Measurements from ENCODE around the gene FARP2.
A peak's percentile ranks its signal among the peaks of the same experiment; 100 is the strongest.

FARP2 gene

GRCh38 chr2:241535871-241536655 is 180.0 kb downstream of the FARP2 start:
- DNase-seq = no peak

GRCh38 chr2:241538838-241539615 is 182.9 kb downstream of the FARP2 start:
- DNase-seq = no peak

- no peak for DNase-seq
These were observed 183.7 kb downstream of the FARP2 start for GRCh38 chr2:241539616-241540374.

- no peak for DNase-seq
These were observed 184.3 kb downstream of the FARP2 start for GRCh38 chr2:241540401-241540770.

- peak; percentile 85 for DNase-seq
These were observed 184.9 kb downstream of the FARP2 start for GRCh38 chr2:241540771-241541561.

GRCh38 chr2:241541564-241542277 is 185.6 kb downstream of the FARP2 start:
- no peak for DNase-seq

GRCh38 chr2:241542278-241542605 is 186.2 kb downstream of the FARP2 start:
- no peak for DNase-seq
